ENCODE measurements around the gene MSL2.
"Not testable (repeated sequence)": the region's sequence is repeated elsewhere in the genome, so short reads cannot be mapped to it uniquely, and the experiment has no call there.

The MSL2 gene

DNA sequence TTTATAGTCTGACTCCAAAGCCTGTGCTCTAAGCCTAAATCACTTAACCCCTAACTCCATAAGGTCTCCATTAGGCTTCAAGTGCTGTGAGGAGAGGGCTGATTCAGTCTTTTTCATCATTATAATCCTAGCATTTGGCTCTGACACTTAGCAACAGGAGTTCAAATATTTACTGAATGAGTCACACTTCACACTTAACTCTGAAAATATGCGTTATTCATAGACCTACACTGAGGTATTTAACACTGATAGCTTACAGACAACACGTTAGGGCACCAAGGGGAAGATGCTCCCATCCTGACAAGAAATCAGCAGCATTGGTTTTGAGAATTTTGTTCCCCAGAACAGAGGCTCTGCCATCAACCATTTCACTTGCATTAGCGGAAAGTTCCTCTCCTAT is 53.5 kb downstream of the MSL2 start:
- DNase-seq (ENCODE audit: low read depth): no peak

DNA sequence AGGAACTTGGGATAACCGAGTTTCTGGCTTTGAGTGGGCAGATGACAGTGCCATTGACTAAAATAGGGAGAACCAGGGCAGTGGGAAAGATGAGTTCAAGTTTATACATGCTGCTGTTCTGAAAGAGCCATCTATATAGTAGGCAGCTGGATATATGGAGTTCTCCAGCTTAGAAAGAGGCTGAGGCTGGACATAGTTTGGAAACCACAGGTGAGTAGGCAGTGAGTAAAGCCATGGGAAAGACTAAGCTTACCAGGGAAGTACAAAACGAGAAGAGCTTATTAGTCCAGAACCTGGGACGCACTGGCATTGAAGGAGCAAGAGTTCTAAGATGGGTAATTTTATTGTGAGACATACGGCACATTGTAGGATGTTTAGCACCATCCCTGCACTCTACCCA is 54.2 kb downstream of the MSL2 start:
- no peak for DNase-seq (ENCODE audit: low read depth)

DNA sequence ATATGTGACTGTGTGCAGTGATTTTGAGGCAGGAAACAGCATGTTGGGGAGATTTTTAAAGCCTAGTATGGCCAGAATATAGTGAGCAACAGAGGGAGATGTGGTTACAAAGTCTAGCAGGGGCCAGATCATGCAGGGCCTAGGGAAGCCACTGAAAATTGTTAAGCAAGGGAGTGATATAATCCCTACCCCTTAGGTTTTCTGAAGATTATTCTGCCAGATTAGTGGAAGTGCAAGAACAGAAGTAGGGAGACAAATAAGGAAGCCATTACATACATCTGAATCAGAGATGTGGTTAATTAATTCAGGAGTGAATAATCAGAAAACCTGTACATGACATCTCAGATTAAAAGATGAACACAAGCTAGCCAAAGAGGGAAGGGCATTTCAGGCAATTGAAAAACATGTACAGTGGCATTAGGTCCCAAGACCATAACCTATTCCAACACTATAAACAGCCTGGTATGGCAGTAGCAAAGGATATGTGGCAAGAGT is 54.8 kb downstream of the MSL2 start:
- DNase-seq (ENCODE audit: low read depth): no peak

DNA sequence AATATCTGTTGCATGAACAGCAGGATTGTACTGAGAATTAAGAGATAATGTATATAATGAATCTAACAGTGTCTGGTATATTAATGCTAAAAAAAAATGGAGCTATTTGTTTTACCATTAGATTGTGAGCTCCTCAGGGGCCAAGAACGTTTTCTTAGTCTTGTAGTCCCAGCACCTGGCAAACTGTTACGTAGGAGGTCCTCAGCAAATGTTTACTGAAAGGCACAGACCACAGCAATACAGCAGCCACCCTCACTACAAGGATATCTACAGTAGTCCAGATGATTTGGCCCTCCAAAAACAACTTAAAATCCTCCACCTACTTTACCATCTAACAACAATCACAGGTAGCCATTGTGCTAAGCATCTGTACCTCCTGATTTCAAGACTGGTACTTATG is 59.7 kb downstream of the MSL2 start:
- no peak for DNase-seq (ENCODE audit: low read depth)

DNA sequence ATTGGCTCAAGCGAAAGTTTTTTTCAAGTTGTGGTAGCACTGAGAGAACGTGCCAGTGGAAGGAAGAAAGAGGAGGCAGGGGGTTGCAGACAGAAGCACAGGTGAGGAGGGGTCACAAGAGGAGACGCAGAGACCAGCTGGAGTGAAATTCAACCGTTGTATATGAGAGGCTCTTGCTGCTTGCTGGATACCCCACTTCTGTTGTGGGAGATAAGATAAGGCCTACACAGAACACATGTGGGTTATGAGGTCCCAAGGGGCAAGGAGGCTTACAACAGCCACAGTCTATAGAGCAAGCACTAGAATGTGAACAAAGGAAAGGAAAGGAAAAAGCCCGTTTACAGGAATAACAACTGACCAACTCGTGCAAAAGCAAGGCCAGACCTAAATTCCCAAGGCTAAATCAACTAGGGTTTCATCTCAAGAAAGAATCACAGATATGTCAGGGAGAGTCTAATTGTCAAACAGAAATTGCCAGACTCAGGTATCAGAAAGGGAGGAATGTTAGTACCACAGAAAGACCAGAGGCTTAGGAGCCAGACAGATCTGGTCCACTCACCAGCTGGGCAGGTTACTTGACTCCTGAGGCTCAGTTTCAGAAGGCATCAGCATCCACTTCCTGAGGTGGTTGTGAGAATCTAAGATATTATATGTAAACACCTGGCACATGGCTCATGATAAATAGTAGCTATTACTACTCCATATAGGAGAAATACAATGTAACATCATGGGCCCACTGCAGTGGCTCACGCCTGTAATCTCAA is 60.9 kb downstream of the MSL2 start:
- no peak for DNase-seq (ENCODE audit: low read depth)

DNA sequence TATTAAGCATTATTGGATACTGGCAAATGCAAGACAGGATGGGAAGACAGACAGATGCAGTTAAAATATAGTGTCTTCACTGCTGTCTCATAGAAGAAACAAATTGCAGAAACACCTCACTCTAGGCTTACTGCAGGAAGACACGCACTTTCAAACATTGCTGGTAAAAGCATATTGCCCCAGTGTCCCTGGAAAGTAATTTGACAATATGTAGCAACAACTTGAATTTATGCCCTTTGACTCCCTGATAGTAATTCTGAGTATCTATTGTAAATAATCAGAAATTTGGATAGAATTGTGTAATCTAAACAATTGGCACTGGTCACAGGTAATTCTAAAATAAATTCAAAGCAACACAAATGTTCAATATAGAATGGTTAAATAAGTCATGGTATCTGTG is 62.0 kb downstream of the MSL2 start:
- DNase-seq (ENCODE audit: low read depth): no peak

DNA sequence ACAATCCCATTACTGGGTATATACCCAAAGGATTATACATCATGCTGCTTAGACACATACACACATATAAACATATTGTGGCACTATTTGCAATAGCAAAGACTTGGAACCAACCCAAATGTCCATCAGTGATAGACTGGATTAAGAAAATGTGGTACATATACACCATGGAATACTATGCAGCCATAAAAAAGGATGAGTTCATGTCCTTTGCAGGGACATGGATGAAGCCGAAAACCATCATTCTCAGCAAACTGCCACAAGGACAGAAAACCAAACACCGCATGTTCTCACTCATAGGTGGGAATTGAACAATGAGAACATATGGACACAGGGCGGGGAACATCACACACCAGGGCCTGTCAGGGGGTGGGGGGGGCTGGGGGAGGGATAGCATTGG is 64.5 kb downstream of the MSL2 start:
- not testable (repeated sequence) for DNase-seq (ENCODE audit: low read depth)

DNA sequence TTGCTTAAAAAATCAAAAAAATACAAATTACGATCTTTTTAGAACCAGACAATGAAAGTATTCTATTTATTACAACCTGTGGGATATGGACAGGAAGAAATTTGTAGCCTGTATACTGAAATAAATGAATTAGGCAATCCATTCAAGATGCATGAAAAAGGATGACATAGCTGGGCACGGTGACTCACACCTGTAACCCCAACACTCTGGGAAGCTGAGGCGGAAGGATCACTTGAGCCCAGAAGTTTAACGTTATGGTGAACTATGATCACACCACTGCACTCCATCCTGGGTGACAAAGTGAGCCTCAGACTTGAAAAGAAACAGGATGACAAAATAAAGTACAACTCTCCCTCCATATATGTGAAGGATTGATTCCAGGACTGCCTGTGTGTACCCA is 74.1 kb downstream of the MSL2 start:
- no peak for DNase-seq (ENCODE audit: low read depth)

DNA sequence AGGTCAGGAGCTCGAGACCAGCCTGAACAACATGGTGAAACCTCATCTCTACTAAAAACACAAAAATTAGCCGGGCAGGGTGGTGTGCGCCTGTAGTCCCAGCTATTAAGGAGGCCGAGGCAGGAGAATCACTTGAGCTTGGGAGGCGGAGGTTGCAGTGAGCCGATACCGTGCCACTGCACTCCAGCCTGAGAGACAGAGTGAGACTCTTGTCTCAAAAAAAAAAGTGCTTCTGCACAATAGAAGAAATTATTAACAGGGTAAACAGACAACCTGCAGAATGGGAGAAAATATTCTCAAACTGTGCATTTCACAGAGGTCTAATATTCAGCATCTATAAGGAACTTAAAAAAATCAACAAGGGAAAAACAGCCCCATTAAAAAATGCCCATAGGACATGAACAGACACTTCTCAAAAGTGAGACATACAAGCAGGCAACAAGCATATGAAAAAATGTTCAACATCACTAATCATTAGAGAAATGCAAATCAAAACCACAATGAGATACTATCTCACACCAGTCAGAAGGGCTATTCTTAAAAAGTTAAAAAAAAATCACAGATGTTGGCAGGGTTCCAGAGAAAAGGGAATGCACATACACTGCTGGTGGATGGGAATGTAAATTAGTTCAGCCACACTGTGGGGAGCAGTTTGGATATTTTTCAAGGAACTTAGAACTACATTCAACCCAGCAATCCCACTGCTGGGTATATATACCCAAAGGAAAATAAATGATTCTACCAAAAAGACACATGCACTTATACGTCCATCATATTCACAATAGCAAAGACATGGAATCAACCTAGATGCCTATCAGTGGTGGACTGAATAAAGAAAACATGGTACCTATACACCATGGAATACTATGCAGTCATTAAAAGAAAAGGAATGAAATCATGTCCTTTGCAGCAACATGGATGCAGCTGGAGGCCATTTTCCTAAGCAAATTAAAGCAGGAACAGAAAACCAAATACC is 75.5 kb downstream of the MSL2 start:
- no peak for DNase-seq (ENCODE audit: low read depth)

DNA sequence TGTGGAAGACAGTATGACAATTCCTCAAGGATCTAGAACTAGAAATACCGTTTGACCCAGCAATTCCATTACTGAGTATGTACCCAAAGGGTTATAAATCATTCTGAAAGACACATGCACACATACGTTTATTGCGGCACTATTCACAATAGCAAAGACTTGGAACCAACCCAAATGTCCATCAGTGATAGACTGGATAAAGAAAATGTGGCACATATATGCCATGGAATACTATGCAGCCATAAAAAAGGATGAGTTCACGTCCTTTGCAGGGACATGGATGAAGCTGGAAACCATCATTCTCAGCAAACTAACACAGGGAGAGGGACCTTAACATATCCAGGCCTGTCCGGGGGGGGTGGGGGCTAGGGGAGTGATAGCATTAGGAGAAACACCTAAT is 76.4 kb downstream of the MSL2 start:
- not testable (repeated sequence) for DNase-seq (ENCODE audit: low read depth)

DNA sequence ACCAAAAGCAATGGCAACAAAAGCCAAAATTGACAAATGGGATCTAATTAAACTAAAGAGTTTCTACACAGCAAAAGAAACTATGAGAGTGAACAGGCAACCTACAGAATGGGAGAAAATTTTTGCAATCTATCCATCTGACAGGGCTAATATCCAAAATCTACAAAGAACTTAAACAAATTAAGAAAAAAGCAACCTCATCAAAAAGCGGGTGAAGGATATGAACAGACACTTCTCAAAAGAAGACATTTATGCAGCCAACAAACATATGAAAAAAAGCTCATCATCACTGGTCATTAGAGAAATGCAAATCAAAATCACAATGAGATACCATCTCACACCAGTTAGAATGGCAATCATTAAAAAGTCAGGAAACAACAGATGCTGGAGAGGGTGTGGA is 76.8 kb downstream of the MSL2 start:
- not testable (repeated sequence) for DNase-seq (ENCODE audit: low read depth)

DNA sequence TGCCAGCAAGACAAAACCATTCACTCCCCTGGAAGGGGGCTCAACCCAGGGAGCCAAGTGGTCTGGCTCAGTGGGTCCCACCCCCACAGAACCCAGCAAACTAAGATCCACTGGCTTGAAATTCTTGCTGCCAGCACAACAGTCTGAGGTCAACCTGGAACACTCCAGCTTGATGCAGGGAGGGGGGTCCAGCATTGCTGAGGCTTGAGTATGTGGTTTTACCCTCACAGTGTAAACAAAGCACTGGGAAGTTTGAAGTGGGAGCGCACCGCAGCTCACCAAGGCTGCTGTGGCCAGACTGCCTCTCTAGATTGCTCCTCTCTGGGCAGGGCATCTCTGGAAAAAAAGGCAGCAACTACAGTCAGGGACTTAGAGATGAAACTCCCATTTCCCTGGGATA is 81.7 kb downstream of the MSL2 start:
- DNase-seq (ENCODE audit: low read depth): no peak

DNA sequence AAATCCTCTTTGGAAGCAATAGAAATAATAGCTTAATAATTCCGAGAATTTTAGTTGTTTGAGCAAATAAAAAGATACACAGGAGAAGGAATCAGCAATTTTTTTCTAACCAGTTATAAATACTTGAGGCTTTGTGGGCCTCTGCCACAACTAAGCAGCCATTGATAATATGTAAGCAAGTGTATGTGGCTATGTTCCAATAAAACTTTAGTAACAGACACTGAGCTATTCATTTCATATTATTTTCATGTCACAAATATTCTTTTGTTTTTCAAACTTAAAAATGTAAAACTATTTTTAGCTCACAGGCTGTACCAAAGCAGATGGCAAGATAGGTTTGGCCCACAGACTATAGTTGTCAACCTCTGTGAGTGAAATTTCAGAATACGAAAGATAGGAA is 85.7 kb downstream of the MSL2 start:
- DNase-seq (ENCODE audit: low read depth): no peak

DNA sequence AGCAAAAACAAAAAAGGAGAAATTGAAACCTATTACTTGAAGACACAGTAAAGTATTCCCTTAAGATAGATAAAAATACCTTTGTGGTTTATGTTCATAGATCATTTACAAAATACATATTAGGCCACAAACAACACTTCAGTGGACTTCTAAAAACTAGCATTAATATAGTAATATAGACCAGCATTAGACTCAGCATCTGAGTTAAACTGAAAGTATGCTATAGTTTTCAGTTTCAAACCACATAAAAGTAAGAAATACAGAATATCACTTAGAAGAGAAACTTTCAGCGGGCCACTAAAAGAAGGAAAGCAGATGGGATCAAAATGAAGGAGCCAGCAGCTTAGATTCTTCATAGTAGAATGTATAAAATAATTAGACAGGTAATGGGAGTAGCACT is 86.6 kb downstream of the MSL2 start:
- no peak for DNase-seq (ENCODE audit: low read depth)

DNA sequence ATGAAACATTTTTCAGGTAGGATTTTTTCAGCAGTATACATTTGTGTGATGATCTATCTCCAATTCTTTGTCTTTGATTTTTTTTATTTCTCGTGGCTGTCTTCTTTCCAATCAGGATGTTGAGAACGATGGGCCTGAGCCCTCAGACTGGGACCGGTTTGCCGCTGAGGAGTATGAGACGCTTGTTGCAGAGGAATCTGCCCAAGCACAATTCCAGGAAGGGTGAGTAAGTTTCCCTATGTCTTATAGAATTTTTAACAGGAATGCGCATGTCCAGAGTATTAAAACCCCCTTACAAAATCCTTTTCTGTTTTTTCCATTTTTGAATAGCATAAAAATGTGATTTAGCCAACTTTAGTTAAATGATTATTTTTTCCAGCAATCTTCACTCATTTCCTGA is 90.0 kb downstream of the MSL2 start:
- no peak for DNase-seq (ENCODE audit: low read depth)

DNA sequence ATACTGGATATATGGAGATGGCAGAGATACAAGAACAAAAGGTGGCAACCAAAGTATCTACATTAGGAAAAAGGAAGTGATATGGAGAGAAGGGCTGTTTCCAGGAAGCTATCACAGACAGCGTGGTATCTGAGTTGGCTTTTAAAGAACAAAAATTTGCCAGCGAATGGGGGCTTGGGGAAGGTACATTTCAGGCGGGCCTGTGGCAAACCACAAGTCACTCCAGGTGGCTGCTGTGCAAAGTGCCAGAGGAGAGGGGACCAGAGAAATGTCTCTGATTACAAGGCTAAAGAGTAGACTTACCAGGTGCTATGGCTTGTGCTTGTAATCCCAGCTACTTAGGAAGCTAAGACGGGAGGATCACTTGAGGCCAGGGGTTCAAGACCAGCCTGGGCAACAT is 91.1 kb downstream of the MSL2 start:
- no peak for DNase-seq (ENCODE audit: low read depth)
